Adrenal gland (tissue), 5 donors: ENCODE data around the gene MRPS35.

ENCODE experiments used
- POLR2A ChIP-seq, 2 donors: fragments of 450-650 bp; IDR thresholded peaks; one replicate each; pipeline ENCODE4 v1.6.1; 2017; ENCODE audit warnings: antibody characterized with exemption in 2 of 2, mild to moderate bottlenecking in 2 of 2, moderate library complexity in 1 of 2
- TF ChIP-seq, protein P1 (sequence below), 6 experiments: fragments of 450-650 bp in 4 of 6; fragments of 200-600 bp in 2 of 6; sonication (generic) in 1 of 6; IDR thresholded peaks; 1 replicate in 5 of 6; 2 replicates in 1 of 6; pipeline versions ENCODE4 v1.5.1 to v1.8.0; 2016 to 2021; ENCODE audit warnings: antibody characterized with exemption in 6 of 6, mild to moderate bottlenecking in 2 of 6, moderate library complexity in 1 of 6
- donor health status: DM: no; HTN: no; CAD: no.

DNA sequence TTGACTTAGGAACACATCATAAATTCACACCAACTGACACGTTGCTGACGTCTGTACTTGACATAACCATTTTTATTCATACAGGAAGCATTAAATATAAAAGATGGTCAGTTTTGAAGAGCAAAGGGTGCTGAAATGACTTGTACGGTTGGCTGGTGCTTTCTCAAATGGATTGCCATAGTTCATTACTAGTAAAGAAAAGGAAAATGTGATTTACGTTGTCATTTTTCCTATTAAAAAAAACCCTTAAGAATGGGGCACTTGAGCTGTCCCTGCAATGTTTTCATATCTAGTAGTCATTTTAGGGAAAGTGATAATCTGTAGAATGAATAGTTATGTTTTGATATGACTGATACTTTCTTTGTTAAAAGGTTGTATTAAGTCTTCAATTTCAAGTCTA, 91.9 kb downstream of the MRPS35 start:
- TF ChIP-seq, protein P1, sequence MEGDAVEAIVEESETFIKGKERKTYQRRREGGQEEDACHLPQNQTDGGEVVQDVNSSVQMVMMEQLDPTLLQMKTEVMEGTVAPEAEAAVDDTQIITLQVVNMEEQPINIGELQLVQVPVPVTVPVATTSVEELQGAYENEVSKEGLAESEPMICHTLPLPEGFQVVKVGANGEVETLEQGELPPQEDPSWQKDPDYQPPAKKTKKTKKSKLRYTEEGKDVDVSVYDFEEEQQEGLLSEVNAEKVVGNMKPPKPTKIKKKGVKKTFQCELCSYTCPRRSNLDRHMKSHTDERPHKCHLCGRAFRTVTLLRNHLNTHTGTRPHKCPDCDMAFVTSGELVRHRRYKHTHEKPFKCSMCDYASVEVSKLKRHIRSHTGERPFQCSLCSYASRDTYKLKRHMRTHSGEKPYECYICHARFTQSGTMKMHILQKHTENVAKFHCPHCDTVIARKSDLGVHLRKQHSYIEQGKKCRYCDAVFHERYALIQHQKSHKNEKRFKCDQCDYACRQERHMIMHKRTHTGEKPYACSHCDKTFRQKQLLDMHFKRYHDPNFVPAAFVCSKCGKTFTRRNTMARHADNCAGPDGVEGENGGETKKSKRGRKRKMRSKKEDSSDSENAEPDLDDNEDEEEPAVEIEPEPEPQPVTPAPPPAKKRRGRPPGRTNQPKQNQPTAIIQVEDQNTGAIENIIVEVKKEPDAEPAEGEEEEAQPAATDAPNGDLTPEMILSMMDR (IDR thresholded peaks at IDR 0.05): no peak
- TF ChIP-seq POLR2A (IDR thresholded peaks at IDR 0.05): no peak
